A549 (cell line): ENCODE results near the gene KCNG2. TPM values are rescaled to one million over a fixed set of nuclear protein-coding genes. Genes with fewer than 3 reads are reported as not detected.

ENCODE experiments used
- ATAC-seq, 2 experiments: fragments of 200-7000 bp in 1 of 2; fragments of >200 bp in 1 of 2; cut with Nextera tagmentation in 1 of 2; cut with Tn5 transposase in 1 of 2; 3 replicates each; pipeline versions ENCODE4 v1.8.0 to v1.9.1; 2018 to 2020; ENCODE audit warnings: mild to moderate bottlenecking in 1 of 2, moderate library complexity in 1 of 2
- CTCF ChIA-PET: fragments of 300-600 bp; sonication (Branson Sonifier 250); formaldehyde crosslinking; extraction: SDS; loops from one replicate; lab custom pipeline; 2021; ENCODE audit warnings: antibody characterized with exemption, inconsistent platforms; lab: Yijun Ruan, JAX
- POLR2A ChIA-PET: fragments of 350-600 bp; formaldehyde crosslinking; extraction: SDS; loops from one replicate; lab custom pipeline; 2021; ENCODE audit warnings: antibody characterized with exemption, inconsistent platforms; lab: Yijun Ruan, JAX
- DNase-seq, 2 experiments: peaks; one replicate each; pipeline versions ENCODE4 v3.0.0 to v3.0.0-alpha.2; 2011 to 2016; ENCODE audit warnings: low read depth in 1 of 2, low spot score in 1 of 2
- FAIRE-seq: peaks from 2 replicates; lab custom pipeline; 2011; peaks lifted over from hg19 to GRCh38; lab: Jason Lieb, UNC
- H3K27ac ChIP-seq, 2 experiments: fragments of >200 bp; sonication (Bioruptor Twin); formaldehyde crosslinking; 3 replicates each; pipeline ENCODE4 v1.5.1; 2016 to 2017
- H3K4me1 ChIP-seq: fragments of >200 bp; sonication (Bioruptor Twin); formaldehyde crosslinking; 3 replicates; pipeline ENCODE4 v1.6.1; 2016
- H3K4me2 ChIP-seq: fragments of >200 bp; sonication (Bioruptor Twin); formaldehyde crosslinking; 3 replicates; pipeline ENCODE4 v1.6.1; 2016
- H3K4me3 ChIP-seq: fragments of >200 bp; sonication (Bioruptor Twin); formaldehyde crosslinking; 3 replicates; pipeline ENCODE4 v1.5.1; 2016
- H3K9me3 ChIP-seq: fragments of >200 bp; sonication (Bioruptor Twin); formaldehyde crosslinking; 3 replicates; pipeline ENCODE4 v1.6.1; 2016
- BHLHE40 ChIP-seq: IDR thresholded peaks from 2 replicates; pipeline ENCODE4 v1.6.1; 2012; ENCODE audit warnings: low read depth, low read length, inconsistent platforms
- CBX2 ChIP-seq: fragments of 200-600 bp; sonication (generic); IDR thresholded peaks from 2 replicates; pipeline ENCODE4 v1.6.1; 2016; ENCODE audit warnings: low read depth, mild to moderate bottlenecking, borderline replicate concordance
- CEBPB ChIP-seq, 2 experiments: fragments of >200 bp in 1 of 2; sonication (Bioruptor Twin) in 1 of 2; formaldehyde crosslinking in 1 of 2; IDR thresholded peaks; 2 replicates each; pipeline ENCODE4 v1.6.1; 2012 to 2016
- CHD2 ChIP-seq: fragments of 150-350 bp; IDR thresholded peaks from 2 replicates; pipeline ENCODE4 v1.6.1; 2014; ENCODE audit warnings: low read length; ENCODE audit not compliant: partially characterized antibody
- CTCF ChIP-seq: fragments of >200 bp; sonication (Bioruptor Twin); formaldehyde crosslinking; IDR thresholded peaks from 3 replicates; pipeline ENCODE4 v1.5.1; 2016
- EP300 ChIP-seq, 2 experiments: fragments of >200 bp; sonication (Bioruptor Twin); formaldehyde crosslinking; IDR thresholded peaks; 2 replicates in 1 of 2; 3 replicates in 1 of 2; pipeline ENCODE4 v1.6.1; 2016 to 2017
- ESRRA ChIP-seq: fragments of 150-350 bp; IDR thresholded peaks from 2 replicates; pipeline ENCODE4 v1.6.1; 2014; ENCODE audit warnings: mild to moderate bottlenecking, low read length, borderline replicate concordance
- FOSB ChIP-seq: fragments of 250-450 bp; sonication (Bioruptor Pico); IDR thresholded peaks from 2 replicates; pipeline ENCODE4 v1.5.0; 2020; ENCODE audit warnings: mild to moderate bottlenecking, moderate library complexity
- FOSL2 ChIP-seq, 2 experiments: fragments of 450-650 bp in 1 of 2; fragments of >200 bp in 1 of 2; sonication (Bioruptor Twin) in 1 of 2; formaldehyde crosslinking; IDR thresholded peaks; 2 replicates each; pipeline versions ENCODE4 v1.5.0 to v1.6.1; 2016 to 2020; ENCODE audit warnings: mild to moderate bottlenecking in 1 of 2, moderate library complexity in 1 of 2
- FOXS1 ChIP-seq: fragments of 250-450 bp; sonication (Bioruptor Pico); IDR thresholded peaks from 2 replicates; pipeline ENCODE4 v1.5.0; 2020; ENCODE audit warnings: mild to moderate bottlenecking, moderate library complexity
- HDAC2 ChIP-seq: fragments of 200-600 bp; sonication (generic); IDR thresholded peaks from 2 replicates; pipeline ENCODE4 v1.6.1; 2016
- HES2 ChIP-seq: fragments of >200 bp; sonication (Bioruptor Twin); formaldehyde crosslinking; IDR thresholded peaks from 2 replicates; pipeline ENCODE4 v1.6.1; 2016
- HOXA7 ChIP-seq: fragments of 250-450 bp; sonication (Bioruptor Pico); IDR thresholded peaks from 2 replicates; pipeline ENCODE4 v1.5.0; 2020; ENCODE audit warnings: mild to moderate bottlenecking, moderate library complexity
- JUN ChIP-seq, 2 experiments: fragments of >200 bp; sonication (Bioruptor Twin); formaldehyde crosslinking; IDR thresholded peaks; 2 replicates in 1 of 2; 3 replicates in 1 of 2; pipeline ENCODE4 v1.6.1; 2016 to 2017
- KDM1A ChIP-seq: fragments of 200-600 bp; sonication (generic); IDR thresholded peaks from 2 replicates; pipeline ENCODE4 v1.6.1; 2016; ENCODE audit warnings: low read depth, mild to moderate bottlenecking
- NFE2L2 ChIP-seq: fragments of 150-350 bp; conservative IDR thresholded peaks from 2 replicates; pipeline ENCODE4 v1.6.1; 2014; ENCODE audit warnings: low read length
- PBX3 ChIP-seq: IDR thresholded peaks from 2 replicates; pipeline ENCODE4 v1.6.1; 2012
- RCOR1 ChIP-seq: fragments of 150-350 bp; IDR thresholded peaks from 2 replicates; pipeline ENCODE4 v1.6.1; 2014; ENCODE audit warnings: antibody characterized with exemption, low read length, low read depth
- SMC3 ChIP-seq: fragments of >200 bp; sonication (Bioruptor Twin); formaldehyde crosslinking; IDR thresholded peaks from 3 replicates; pipeline ENCODE4 v1.6.1; 2018; ENCODE audit warnings: inconsistent platforms
- TFCP2L1 ChIP-seq: fragments of 250-450 bp; sonication (Bioruptor Pico); IDR thresholded peaks from 2 replicates; pipeline ENCODE4 v1.5.0; 2021; ENCODE audit warnings: mild to moderate bottlenecking
- ZC3H11A ChIP-seq: fragments of 450-650 bp; IDR thresholded peaks from 2 replicates; pipeline ENCODE4 v1.6.1; 2014; ENCODE audit warnings: antibody characterized with exemption, mild to moderate bottlenecking
- WGBS: methylation state at CpG from one replicate; pipeline ENCODE4 v1.1.6; 2017; ENCODE audit errors: missing lambda C conversion rate; 5-methylcytosine and 5-hydroxymethylcytosine counted together
- polyA plus RNA-seq, 4 experiments: library from polyadenylated mRNA; depleted of rRNA in 3 of 4; stranded (reverse); fragments of >200 nt; fragmentation: RNase III in 1 of 4; extraction: RNeasy Plus Mini Kit Qiagen cat#74134 plus additional on column Dnase treatment in 1 of 4; gene quantifications; 2 replicates in 3 of 4; 3 replicates in 1 of 4; pipeline ENCODE4 v1.2.3, GENCODE V29; 2011 to 2017

The KCNG2 gene
- polyA plus RNA-seq, 2 of the 4 experiments (the other 2 are of a cell fraction): not detected

- FAIRE-seq: no peak
- no peak for DNase-seq
- Histone ChIP-seq H3K27ac (no peak overlapping the region), H3K4me2 (no peak overlapping the region), H3K4me3 (no peak overlapping the region), H3K4me1 (no peaks in the 10 kb centered on the region), H3K9me3 (no peaks in the 10 kb centered on the region)
- ChIA-PET CTCF (no interaction called here), POLR2A (no interaction called here)
- TF ChIP-seq FOSB (CRISPR knock-in tag) (no peak), ZC3H11A (no peak), NFE2L2 (no peak), HES2 (no peak), JUN (IDR thresholded peaks at IDR 0.05) (no peak), EP300 (IDR thresholded peaks at IDR 0.05) (no peak), HOXA7 (CRISPR knock-in tag) (no peak), CHD2 (no peak), ESRRA (no peak), RCOR1 (no peak), KDM1A (no peak), PBX3 (no peak), FOXS1 (CRISPR knock-in tag) (no peak), SMC3 (no peak), CBX2 (no peak), FOSL2 (IDR thresholded peaks at IDR 0.05) (no peak), FOSL2 (CRISPR knock-in tag; IDR thresholded peaks at IDR 0.05) (no peak), CTCF (no peak)
- no peak for ATAC-seq
- 58% methylated on average over 11 of the region's 11 CpGs for WGBS
These were observed 84.0 kb downstream of the KCNG2 start for GRCh38 chr18:79881695-79882094.

GRCh38 chr18:79882522-79883241 is 84.9 kb downstream of the KCNG2 start:
- no peak for FAIRE-seq
- 91% methylated on average over 46 of the region's 68 CpGs for WGBS

GRCh38 chr18:79883461-79884293 is 85.9 kb downstream of the KCNG2 start:
- no peak overlapping the region for H3K4me3 ChIP-seq
- H3K4me2 ChIP-seq: no peak overlapping the region
- no peaks in the 10 kb centered on the region for H3K9me3 ChIP-seq
- no peak overlapping the region for H3K27ac ChIP-seq
- ChIA-PET POLR2A (no interaction called here), CTCF (no interaction called here)
- H3K4me1 ChIP-seq: no peaks in the 10 kb centered on the region
- FAIRE-seq: no peak
- 58% methylated on average over 13 of the region's 31 CpGs for WGBS
- ATAC-seq: no peak
- TF ChIP-seq PBX3: no peak
- no peak for TF ChIP-seq TFCP2L1 (CRISPR knock-in tag)
- no peak for TF ChIP-seq HDAC2
- DNase-seq: no peak

More at GRCh38 chr18:79882522-79883241, 84.9 kb downstream of the KCNG2 start:
- DNase-seq: no peak
- Histone ChIP-seq H3K27ac (no peak overlapping the region), H3K4me1 (no peaks in the 10 kb centered on the region), H3K9me3 (no peaks in the 10 kb centered on the region), H3K4me3 (no peak overlapping the region), H3K4me2 (no peak overlapping the region)
- POLR2A ChIA-PET: no interaction called here
- ATAC-seq: no peak
- CTCF ChIA-PET: no interaction called here
- no peak for TF ChIP-seq KDM1A
- TF ChIP-seq CEBPB (IDR thresholded peaks at IDR 0.05): no peak
- no peak for TF ChIP-seq BHLHE40
